HEK293 (cell line): Measurements from ENCODE around the gene NARF.
A peak's percentile ranks its signal among the peaks of the same experiment; 100 is the strongest.

Experiments
- CTCF ChIA-PET: fragments of 350-600 bp; formaldehyde crosslinking; extraction: SDS; loops from one replicate; lab custom pipeline; 2021; ENCODE audit warnings: antibody characterized with exemption; lab: Yijun Ruan, JAX
- POLR2A ChIA-PET: fragments of 300-600 bp; formaldehyde crosslinking; extraction: SDS; loops from one replicate; lab custom pipeline; 2020; ENCODE audit warnings: antibody characterized with exemption, inconsistent platforms; lab: Yijun Ruan, JAX
- H3K27ac ChIP-seq: fragments of 200-500 bp; sonication (Bioruptor generic); 2 replicates; pipeline ENCODE4 v1.5.1; 2014; ENCODE audit warnings: low read depth, low read length, control low read depth, inconsistent platforms; ENCODE audit errors: extremely low read depth
- H3K36me3 ChIP-seq, 2 experiments: fragments of 200-500 bp in 1 of 2; sonication (Bioruptor generic) in 1 of 2; 1 replicate in 1 of 2; 2 replicates in 1 of 2; pipeline ENCODE4 v1.5.1; 2014 to 2017; ENCODE audit warnings: inconsistent platforms in 2 of 2, low read length in 2 of 2; ENCODE audit not compliant: control insufficient read depth in 2 of 2, insufficient read depth in 1 of 2
- H3K4me1 ChIP-seq: fragments of 200-500 bp; sonication (Bioruptor generic); 2 replicates; pipeline ENCODE4 v1.5.1; 2014; ENCODE audit warnings: mild to moderate bottlenecking, low read length, inconsistent platforms; ENCODE audit not compliant: control insufficient read depth, insufficient read depth
- H3K4me3 ChIP-seq: 2 replicates; pipeline ENCODE4 v1.5.1; 2011; ENCODE audit warnings: low read depth, mild to moderate bottlenecking, control low read depth, low read length, moderate library complexity
- H3K9me3 ChIP-seq: fragments of 200-500 bp; sonication (Bioruptor generic); 2 replicates; pipeline ENCODE4 v1.5.1; 2014; ENCODE audit warnings: low read depth, low read length, inconsistent platforms; ENCODE audit not compliant: control insufficient read depth, insufficient read depth
- GLI2 ChIP-seq: fragments of 450-650 bp; formaldehyde crosslinking; IDR thresholded peaks from 2 replicates; pipeline ENCODE4; 2017; ENCODE audit warnings: missing biosample characterization, missing genetic modification characterization, low read depth, borderline replicate concordance
- GLI4 ChIP-seq: fragments of 450-650 bp; formaldehyde crosslinking; IDR thresholded peaks from 2 replicates; pipeline ENCODE4 v1.5.1; 2016; ENCODE audit warnings: missing biosample characterization, missing genetic modification characterization
- GLIS1 ChIP-seq: fragments of 450-650 bp; formaldehyde crosslinking; IDR thresholded peaks from 2 replicates; pipeline ENCODE4 v1.5.1; 2016; ENCODE audit warnings: missing biosample characterization, missing genetic modification characterization
- HOXC10 ChIP-seq: sonication (generic); formaldehyde crosslinking; IDR thresholded peaks from 2 replicates; pipeline ENCODE4 v1.8.1; 2023; ENCODE audit warnings: mild to moderate bottlenecking, missing genetic modification reagents
- IKZF3 ChIP-seq: fragments of 450-650 bp; IDR thresholded peaks from 2 replicates; pipeline ENCODE4 v1.5.0; 2018; ENCODE audit warnings: missing biosample characterization, mild to moderate bottlenecking, missing genetic modification characterization, moderate library complexity
- REPIN1 ChIP-seq: fragments of 450-650 bp; formaldehyde crosslinking; IDR thresholded peaks from 2 replicates; pipeline ENCODE4 v1.5.1; 2017; ENCODE audit warnings: missing biosample characterization, missing genetic modification characterization, low read depth
- SCRT2 ChIP-seq: fragments of 450-650 bp; formaldehyde crosslinking; IDR thresholded peaks from 2 replicates; pipeline ENCODE4 v1.5.1; 2016; ENCODE audit warnings: missing biosample characterization, missing genetic modification characterization
- SETDB1 ChIP-seq: IDR thresholded peaks from one replicate; pipeline ENCODE4 v1.6.1; 2017; ENCODE audit warnings: mild to moderate bottlenecking, low read length, moderate library complexity, mixed read lengths; ENCODE audit not compliant: insufficient read length
- SP3 ChIP-seq: fragments of 450-650 bp; formaldehyde crosslinking; IDR thresholded peaks from 2 replicates; pipeline ENCODE4 v1.5.1; 2016; ENCODE audit warnings: missing biosample characterization, missing genetic modification characterization
- ZBTB10 ChIP-seq: fragments of 450-650 bp; formaldehyde crosslinking; IDR thresholded peaks from 2 replicates; pipeline ENCODE4 v1.5.1; 2016; ENCODE audit warnings: missing biosample characterization, missing genetic modification characterization
- ZIC2 ChIP-seq: fragments of 450-650 bp; formaldehyde crosslinking; IDR thresholded peaks from 2 replicates; pipeline ENCODE4 v1.5.1; 2016; ENCODE audit warnings: missing biosample characterization, missing genetic modification characterization
- ZNF10 ChIP-seq: fragments of 450-650 bp; formaldehyde crosslinking; IDR thresholded peaks from 2 replicates; pipeline ENCODE4 v1.5.1; 2017; ENCODE audit warnings: missing biosample characterization, missing genetic modification characterization
- ZNF16 ChIP-seq: fragments of 450-650 bp; formaldehyde crosslinking; IDR thresholded peaks from 2 replicates; pipeline ENCODE4 v1.5.1; 2016; ENCODE audit warnings: low read depth, missing biosample characterization, missing genetic modification characterization
- ZNF184 ChIP-seq: fragments of 450-650 bp; IDR thresholded peaks from 2 replicates; pipeline ENCODE4 v1.5.1; 2018; ENCODE audit warnings: missing biosample characterization, mild to moderate bottlenecking, missing genetic modification characterization
- ZNF23 ChIP-seq: fragments of 450-650 bp; formaldehyde crosslinking; IDR thresholded peaks from 2 replicates; pipeline ENCODE4 v1.5.1; 2016; ENCODE audit warnings: missing biosample characterization, missing genetic modification characterization, borderline replicate concordance
- ZNF24 ChIP-seq: fragments of 450-650 bp; formaldehyde crosslinking; IDR thresholded peaks from 2 replicates; pipeline ENCODE4 v1.5.1; 2016; ENCODE audit warnings: missing biosample characterization, missing genetic modification characterization
- ZNF404 ChIP-seq: fragments of 450-650 bp; formaldehyde crosslinking; IDR thresholded peaks from 2 replicates; pipeline ENCODE4 v1.5.1; 2017; ENCODE audit warnings: missing biosample characterization, missing genetic modification characterization
- ZNF548 ChIP-seq: fragments of 450-650 bp; formaldehyde crosslinking; IDR thresholded peaks from 2 replicates; pipeline ENCODE4 v1.5.1; 2016; ENCODE audit warnings: missing biosample characterization, missing genetic modification characterization
- ZNF558 ChIP-seq: fragments of 450-650 bp; formaldehyde crosslinking; IDR thresholded peaks from 2 replicates; pipeline ENCODE4 v1.5.1; 2016; ENCODE audit warnings: missing biosample characterization, missing genetic modification characterization
- ZNF658 ChIP-seq: fragments of 450-650 bp; formaldehyde crosslinking; IDR thresholded peaks from 2 replicates; pipeline ENCODE4; 2016; ENCODE audit warnings: missing biosample characterization, missing genetic modification characterization
- ZNF692 ChIP-seq: fragments of 450-650 bp; formaldehyde crosslinking; IDR thresholded peaks from 2 replicates; pipeline ENCODE4 v1.5.1; 2016; ENCODE audit warnings: missing biosample characterization, missing genetic modification characterization
- ZNF747 ChIP-seq: fragments of 450-650 bp; formaldehyde crosslinking; IDR thresholded peaks from 2 replicates; pipeline ENCODE4 v1.5.1; 2016; ENCODE audit warnings: missing biosample characterization, missing genetic modification characterization
- ZNF785 ChIP-seq: fragments of 450-650 bp; formaldehyde crosslinking; IDR thresholded peaks from 2 replicates; pipeline ENCODE4 v1.5.1; 2016; ENCODE audit warnings: missing biosample characterization, missing genetic modification characterization
- ZNF830 ChIP-seq: fragments of 450-650 bp; IDR thresholded peaks from 2 replicates; pipeline ENCODE4 v1.5.0; 2018; ENCODE audit warnings: missing biosample characterization, missing genetic modification characterization, low read depth, mild to moderate bottlenecking, moderate library complexity
- ZSCAN23 ChIP-seq: fragments of 450-650 bp; formaldehyde crosslinking; IDR thresholded peaks from 2 replicates; pipeline ENCODE4 v1.5.1; 2016; ENCODE audit warnings: missing biosample characterization, missing genetic modification characterization
- TF ChIP-seq, protein P1 (sequence below): fragments of 450-650 bp; formaldehyde crosslinking; IDR thresholded peaks from 2 replicates; pipeline ENCODE4 v1.5.1; 2016; ENCODE audit warnings: missing biosample characterization, missing genetic modification characterization
- TF ChIP-seq, protein P2 (sequence below): fragments of 450-650 bp; formaldehyde crosslinking; IDR thresholded peaks from 2 replicates; pipeline ENCODE4 v1.5.1; 2016; ENCODE audit warnings: missing biosample characterization, missing genetic modification characterization
- TF ChIP-seq, protein P3 (sequence below): fragments of 450-650 bp; formaldehyde crosslinking; IDR thresholded peaks from 2 replicates; pipeline ENCODE4 v1.5.1; 2016; ENCODE audit warnings: missing biosample characterization, missing genetic modification characterization

Gene NARF

GRCh38 chr17:82461827-82462524 lies 3.4 kb downstream of the NARF start (continued):
- TF ChIP-seq ZNF404 (no peak), GLI2 (tag by site-specific recombination) (no peak), ZNF692 (tag by site-specific recombination) (no peak), GLIS1 (peak; percentile 66), ZNF16 (tag by site-specific recombination) (no peak), ZIC2 (tag by site-specific recombination) (peak; percentile 95), SP3 (no peak), ZNF184 (no peak), SCRT2 (0 out of 2 replicates have a peak, but pooled peaks have one; percentile 36), ZNF548 (no peak), SETDB1 (no peak), ZNF23 (tag by site-specific recombination) (no peak)

- ChIA-PET CTCF (interaction anchor here (1.1 kb wide), 1 partner anchor 22 kb away, joined by 9 read pairs; no protein-coding TSS in a partner anchor), POLR2A (no interaction called here)
- peaks cover 36 to 82% of the 10 kb centered on the region in 2 experiments for H3K36me3 ChIP-seq
- no peaks in the 10 kb centered on the region for H3K4me1 ChIP-seq
- H3K27ac ChIP-seq = no peak overlapping the region
- H3K9me3 ChIP-seq = no peaks in the 10 kb centered on the region
- H3K4me3 ChIP-seq = no peak overlapping the region
- TF ChIP-seq, protein P1, sequence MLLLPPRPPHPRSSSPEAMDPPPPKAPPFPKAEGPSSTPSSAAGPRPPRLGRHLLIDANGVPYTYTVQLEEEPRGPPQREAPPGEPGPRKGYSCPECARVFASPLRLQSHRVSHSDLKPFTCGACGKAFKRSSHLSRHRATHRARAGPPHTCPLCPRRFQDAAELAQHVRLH = no peak
- TF ChIP-seq, protein P2, sequence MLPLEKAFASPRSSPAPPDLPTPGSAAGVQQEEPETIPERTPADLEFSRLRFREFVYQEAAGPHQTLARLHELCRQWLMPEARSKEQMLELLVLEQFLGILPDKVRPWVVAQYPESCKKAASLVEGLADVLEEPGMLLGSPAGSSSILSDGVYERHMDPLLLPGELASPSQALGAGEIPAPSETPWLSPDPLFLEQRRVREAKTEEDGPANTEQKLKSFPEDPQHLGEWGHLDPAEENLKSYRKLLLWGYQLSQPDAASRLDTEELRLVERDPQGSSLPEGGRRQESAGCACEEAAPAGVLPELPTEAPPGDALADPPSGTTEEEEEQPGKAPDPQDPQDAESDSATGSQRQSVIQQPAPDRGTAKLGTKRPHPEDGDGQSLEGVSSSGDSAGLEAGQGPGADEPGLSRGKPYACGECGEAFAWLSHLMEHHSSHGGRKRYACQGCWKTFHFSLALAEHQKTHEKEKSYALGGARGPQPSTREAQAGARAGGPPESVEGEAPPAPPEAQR = no peak
- TF ChIP-seq ZNF24 (no peak), REPIN1 (no peak), ZNF10 (tag by site-specific recombination) (no peak), ZSCAN23 (tag by site-specific recombination) (no peak), ZNF747 (tag by site-specific recombination) (no peak), ZNF558 (tag by site-specific recombination) (no peak), ZNF184 (no peak), GLI4 (no peak), ZBTB10 (tag by site-specific recombination) (no peak), IKZF3 (no peak), HOXC10 (CRISPR knock-in tag) (no peak), ZNF785 (no peak), ZNF548 (no peak), ZNF658 (tag by site-specific recombination) (no peak), ZNF830 (tag by site-specific recombination) (no peak)
- TF ChIP-seq, protein P3, sequence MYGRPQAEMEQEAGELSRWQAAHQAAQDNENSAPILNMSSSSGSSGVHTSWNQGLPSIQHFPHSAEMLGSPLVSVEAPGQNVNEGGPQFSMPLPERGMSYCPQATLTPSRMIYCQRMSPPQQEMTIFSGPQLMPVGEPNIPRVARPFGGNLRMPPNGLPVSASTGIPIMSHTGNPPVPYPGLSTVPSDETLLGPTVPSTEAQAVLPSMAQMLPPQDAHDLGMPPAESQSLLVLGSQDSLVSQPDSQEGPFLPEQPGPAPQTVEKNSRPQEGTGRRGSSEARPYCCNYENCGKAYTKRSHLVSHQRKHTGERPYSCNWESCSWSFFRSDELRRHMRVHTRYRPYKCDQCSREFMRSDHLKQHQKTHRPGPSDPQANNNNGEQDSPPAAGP (tag by site-specific recombination) = no peak
These were observed 4.8 kb downstream of the NARF start for GRCh38 chr17:82463391-82463790.
